K562 (cell line): ENCODE measurements around the gene STOML3. TPM values are rescaled to one million over a fixed set of nuclear protein-coding genes. Genes with fewer than 3 reads are reported as not detected.

Source experiments
- ATAC-seq: fragments of 200-7000 bp; cut with Tn5 transposase; 3 replicates; pipeline ENCODE4 v1.9.1; 2020; ENCODE audit warnings: moderate library complexity
- BruUV-seq: library from RNA; stranded (reverse); fragments of 400-500 nt; replicated peaks from 2 replicates; lab custom pipeline; 2021; lab: Mats Ljungman, UMichigan
- CTCF ChIA-PET: fragments of 300-600 bp; formaldehyde crosslinking; extraction: SDS; loops from one replicate; lab custom pipeline; 2021; ENCODE audit warnings: low intra/inter-chr PET ratio; lab: Yijun Ruan, JAX
- POLR2A ChIA-PET: fragments of 300-600, 350-650 bp; sonication (Branson Sonifier 250); formaldehyde crosslinking; extraction: SDS; loops from one replicate; lab custom pipeline; 2021; ENCODE audit warnings: antibody characterized with exemption, inconsistent platforms; lab: Yijun Ruan, JAX
- DNase-seq, 4 experiments: peaks; one replicate each; pipeline versions ENCODE4 v3.0.0 to v3.0.0-alpha.2; 2011 to 2018; ENCODE audit warnings: low spot score in 3 of 4, mixed read lengths in 3 of 4; ENCODE audit errors: extremely low read depth in 1 of 4
- FAIRE-seq: peaks from 2 replicates; lab custom pipeline; 2011; peaks lifted over from hg19 to GRCh38; lab: Jason Lieb, UNC
- H2AFZ ChIP-seq: 2 replicates; pipeline ENCODE4 v1.6.0; 2011; ENCODE audit warnings: low read depth, low read length, control low read depth, inconsistent platforms
- H3K27ac ChIP-seq: fragments of 200-600 bp; 3 replicates; pipeline ENCODE4 v1.8.0; 2011; ENCODE audit warnings: low read depth, mild to moderate bottlenecking, control low read depth, inconsistent platforms, low read length, moderate library complexity, mixed read lengths; ENCODE audit errors: extremely low read depth
- H3K27me3 ChIP-seq, 2 experiments: fragments of 300-600 bp in 1 of 2; 2 replicates in 1 of 2; 3 replicates in 1 of 2; pipeline versions ENCODE4 v1.6.0 to v1.8.0; 2011; ENCODE audit warnings: inconsistent platforms in 2 of 2, low read length in 2 of 2, mild to moderate bottlenecking in 1 of 2, mixed read lengths in 1 of 2, moderate library complexity in 1 of 2; ENCODE audit not compliant: control insufficient read depth in 2 of 2, insufficient read depth in 2 of 2
- H3K36me3 ChIP-seq: fragments of 300-600 bp; 3 replicates; pipeline ENCODE4 v1.8.0; 2011; ENCODE audit warnings: mild to moderate bottlenecking, low read length, inconsistent platforms; ENCODE audit not compliant: control insufficient read depth, insufficient read depth
- H3K4me1 ChIP-seq, 2 experiments: fragments of 200-600 bp in 1 of 2; replicated peaks in 1 of 2; 2 replicates in 1 of 2; 3 replicates in 1 of 2; pipeline versions ENCODE4 v1.5.1 to v1.8.0; 2011; ENCODE audit warnings: inconsistent platforms in 2 of 2, low read length in 2 of 2, mild to moderate bottlenecking in 1 of 2, mixed read lengths in 1 of 2, moderate library complexity in 1 of 2; ENCODE audit not compliant: control insufficient read depth in 2 of 2, insufficient read depth in 2 of 2
- H3K4me2 ChIP-seq: 2 replicates; pipeline ENCODE4 v1.6.1; 2011; ENCODE audit warnings: low read length, control low read depth, inconsistent platforms, mixed read lengths; ENCODE audit not compliant: insufficient read depth
- H3K4me3 ChIP-seq: fragments of 200-600 bp; sonication (generic), shearing (Covaris generic); 2 replicates; pipeline ENCODE4 v1.5.1; 2016; ENCODE audit warnings: control low read depth, inconsistent platforms
- H3K79me2 ChIP-seq: fragments of 200-600 bp; 3 replicates; pipeline ENCODE4 v1.8.0; 2011; ENCODE audit warnings: low read length, inconsistent platforms; ENCODE audit not compliant: control insufficient read depth, insufficient read depth
- H3K9ac ChIP-seq, 2 experiments: 2 replicates each; pipeline versions ENCODE4 v1.6.0 to v1.6.1; 2011; ENCODE audit warnings: low read depth in 2 of 2, low read length in 2 of 2, control low read depth in 1 of 2, inconsistent platforms in 1 of 2, mild to moderate bottlenecking in 1 of 2, mixed read lengths in 1 of 2; ENCODE audit not compliant: insufficient read depth in 1 of 2
- H3K9me1 ChIP-seq: one replicate; pipeline ENCODE4 v1.6.0; 2011; ENCODE audit warnings: inconsistent platforms, mild to moderate bottlenecking, low read length, moderate library complexity; ENCODE audit not compliant: control insufficient read depth, insufficient read depth
- H3K9me3 ChIP-seq: replicated peaks from 2 replicates; pipeline ENCODE4 v1.5.1; 2011; ENCODE audit warnings: low read depth, low read length, inconsistent platforms; ENCODE audit not compliant: control insufficient read depth, insufficient read depth
- H4K20me1 ChIP-seq: replicated peaks from 2 replicates; pipeline ENCODE4 v1.6.1; 2011; ENCODE audit warnings: low read length, inconsistent platforms, mixed read lengths; ENCODE audit not compliant: control insufficient read depth, insufficient read depth
- DDX20 ChIP-seq: fragments of 450-650 bp; IDR thresholded peaks from 2 replicates; pipeline ENCODE4 v1.6.1; 2016; ENCODE audit warnings: missing genetic modification characterization, low read depth, mild to moderate bottlenecking, missing compliant biosample characterization, moderate library complexity
- GABPB2 ChIP-seq: fragments of 250-450 bp; sonication (Bioruptor Pico); conservative IDR thresholded peaks from 2 replicates; pipeline ENCODE4 v1.5.1; 2021; ENCODE audit warnings: mild to moderate bottlenecking
- RBM39 ChIP-seq: fragments of 200-400 bp; formaldehyde crosslinking; optimal IDR thresholded peaks from 2 replicates; pipeline ENCODE3; 2018; ENCODE audit warnings: low read depth, low read length
- RNF2 ChIP-seq: sonication (generic); IDR thresholded peaks from 2 replicates; pipeline ENCODE4 v1.6.1; 2016
- SP1 ChIP-seq: sonication (generic); formaldehyde crosslinking; IDR thresholded peaks from 2 replicates; pipeline ENCODE4 v1.8.1; 2022; ENCODE audit warnings: mild to moderate bottlenecking, missing genetic modification reagents
- TAF9B ChIP-seq: fragments of 450-650 bp; IDR thresholded peaks from 2 replicates; pipeline ENCODE4 v1.6.1; 2018; ENCODE audit warnings: mild to moderate bottlenecking; ENCODE audit not compliant: partially characterized antibody
- TEAD1 ChIP-seq, 2 experiments: fragments of 450-650 bp in 1 of 2; sonication (generic) in 1 of 2; formaldehyde crosslinking; IDR thresholded peaks; 2 replicates each; pipeline versions ENCODE4 v1.4.0 to v1.8.0; 2020 to 2022; ENCODE audit warnings: mild to moderate bottlenecking in 2 of 2, missing genetic modification reagents in 1 of 2
- WHSC1 ChIP-seq: IDR thresholded peaks from one replicate; pipeline ENCODE4 v1.6.1; 2012; ENCODE audit warnings: low read length, control low read depth, inconsistent platforms
- ZBTB5 ChIP-seq: fragments of 450-650 bp; IDR thresholded peaks from 2 replicates; pipeline ENCODE4 v1.6.1; 2017; ENCODE audit warnings: antibody characterized with exemption
- ZNF274 ChIP-seq: IDR thresholded peaks from 2 replicates; pipeline ENCODE4 v1.6.1; 2011; ENCODE audit warnings: low read depth, mild to moderate bottlenecking, low read length, moderate library complexity, borderline replicate concordance
- ZZZ3 ChIP-seq: fragments of 450-650 bp; IDR thresholded peaks from 2 replicates; pipeline ENCODE4 v1.6.1; 2016; ENCODE audit warnings: antibody characterized with exemption, mild to moderate bottlenecking, moderate library complexity
- WGBS: fragments of 100-300 bp; shearing (Covaris generic); methylation state at CpG from one replicate; pipeline ENCODE4 v1.1.6; 2016; ENCODE audit warnings: low coverage, mixed read lengths; ENCODE audit not compliant: insufficient coverage; ENCODE audit errors: missing lambda C conversion rate; 5-methylcytosine and 5-hydroxymethylcytosine counted together
- in situ Hi-C: fragments of 300-500 bp; cut with MboI; formaldehyde crosslinking; loops from 4 replicates; pipeline ENCODE4 v1.15.0; 2018; ENCODE audit warnings: inconsistent platforms, mixed read lengths
- intact Hi-C: fragments of 100-400 bp; cut with micrococcal nuclease; formaldehyde crosslinking; loops from 2 replicates; pipeline ENCODE4 v1.14.2; 2022
- polyA plus RNA-seq, 8 experiments: library from polyadenylated mRNA; depleted of rRNA in 4 of 8; stranded (reverse) in 5 of 8; unstranded in 3 of 8; fragments of >200 nt; fragmentation: Nextera tagmentation in 2 of 8; fragmentation: Illumina TruSeq in 1 of 8; extraction: Ambion mirVana in 2 of 8; extraction: Trizol in 1 of 8; gene quantifications; 2 replicates each; pipeline versions ENCODE4 v1.2.1 to v1.2.3, GENCODE V29; 2011 to 2014; ENCODE audit warnings: inconsistent platforms in 1 of 8, missing spikeins in 1 of 8
- total RNA-seq, 7 experiments: library from RNA; depleted of rRNA in 6 of 7; stranded (reverse); fragments of >200 nt in 6 of 7; fragmentation: Illumina TruSeq in 2 of 7; extraction: Trizol in 2 of 7; gene quantifications; 2 replicates each; pipeline versions ENCODE4 v1.2.1 to v1.2.3, GENCODE V29; 2011 to 2021; ENCODE audit warnings: low replicate concordance in 1 of 7
- TF ChIP-seq, protein P1 (sequence below): fragments of 250-450 bp; sonication (Bioruptor Pico); IDR thresholded peaks from 2 replicates; pipeline ENCODE4 v1.5.0; 2022; ENCODE audit warnings: mild to moderate bottlenecking
- TF ChIP-seq, protein P2 (sequence below): fragments of 450-650 bp; formaldehyde crosslinking; conservative IDR thresholded peaks from 2 replicates; pipeline ENCODE4 v1.4.0; 2022; ENCODE audit warnings: mild to moderate bottlenecking, missing genetic modification characterization

STOML3 gene
- total and polyA plus RNA-seq, 9 of the 15 experiments (the other 6 are each of a cell fraction or from before 2014, with no cell fraction given), result 0.04 TPM; not detected in 8

DNA sequence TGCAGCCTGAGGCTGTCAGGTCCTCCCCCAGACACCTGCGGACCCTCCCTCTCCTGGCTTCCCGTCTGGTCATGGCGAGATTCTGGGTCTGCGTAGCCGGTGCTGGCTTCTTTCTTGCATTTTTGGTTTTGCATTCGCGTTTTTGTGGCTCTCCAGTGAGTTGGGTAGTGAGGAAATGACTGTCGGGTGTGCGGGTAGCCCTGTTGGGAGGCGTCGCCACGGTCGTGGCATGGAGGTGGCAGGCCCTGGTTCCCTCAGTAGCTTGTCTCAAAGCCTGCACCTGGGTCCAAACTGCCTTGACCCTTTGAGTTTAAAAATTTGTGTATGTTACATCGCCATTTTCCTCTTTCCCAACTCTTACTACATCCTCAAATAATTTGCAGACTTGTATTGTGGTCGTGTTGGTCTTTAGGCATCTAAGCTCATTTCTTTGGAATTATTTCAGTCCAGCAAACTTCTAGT, 48.0 kb upstream of the STOML3 start:
- Histone ChIP-seq H3K4me1 (peaks cover 7 to 11% of the 10 kb centered on the region in 2 experiments; a peak in 4 of 5 replicates), H2AFZ (peak overlapping the region; percentile 99), H3K79me2 (peaks cover 67% of the 10 kb centered on the region), H3K9ac (peak overlapping the region; percentile 82 to 96), H3K27me3 (no peaks in the 10 kb centered on the region), H3K36me3 (peaks cover 11% of the 10 kb centered on the region; the same call in 2 of the 3 replicates), H4K20me1 (peaks cover 9% of the 10 kb centered on the region; the same call in 1 of the 2 replicates), H3K4me3 (peak overlapping the region; percentile 87), H3K9me1 (no peaks in the 10 kb centered on the region), H3K4me2 (peak overlapping the region; percentile 87), H3K9me3 (no peaks in the 10 kb centered on the region), H3K27ac (peak overlapping the region; percentile 83)
- intact Hi-C loops (no loop called here), in situ Hi-C loops (no loop called here)
- DNase-seq (peak in 2 of 4 experiments; percentile 4 to 25), ATAC-seq (peak; percentile 25), FAIRE-seq (peak; percentile 6)
- CTCF ChIA-PET, result no interaction called here
- POLR2A ChIA-PET, result interaction anchor here (1.2 to 1.6 kb wide), 3 partner anchors 9 to 18 kb away, joined by 3 to 4 read pairs (median 3); no protein-coding TSS in a partner anchor
- WGBS, result 2% methylated on average over 12 of the region's 15 CpGs
- BruUV-seq, result TSS peak; percentile 46
- TF ChIP-seq TAF9B (no peak), RNF2 (0 out of 2 replicates have a peak, but pooled peaks have one; percentile 22), ZZZ3 (no peak), TEAD1 (CRISPR knock-in tag; IDR thresholded peaks at IDR 0.05) (0 out of 4 replicates have a peak, but pooled peaks of 1 of the 2 experiments have one; percentile 20), DDX20 (tag) (no peak), ZNF274 (no peak), SP1 (no peak), RBM39 (no peak), ZBTB5 (no peak), GABPB2 (CRISPR knock-in tag) (no peak), WHSC1 (no peak)
- TF ChIP-seq, protein P1, sequence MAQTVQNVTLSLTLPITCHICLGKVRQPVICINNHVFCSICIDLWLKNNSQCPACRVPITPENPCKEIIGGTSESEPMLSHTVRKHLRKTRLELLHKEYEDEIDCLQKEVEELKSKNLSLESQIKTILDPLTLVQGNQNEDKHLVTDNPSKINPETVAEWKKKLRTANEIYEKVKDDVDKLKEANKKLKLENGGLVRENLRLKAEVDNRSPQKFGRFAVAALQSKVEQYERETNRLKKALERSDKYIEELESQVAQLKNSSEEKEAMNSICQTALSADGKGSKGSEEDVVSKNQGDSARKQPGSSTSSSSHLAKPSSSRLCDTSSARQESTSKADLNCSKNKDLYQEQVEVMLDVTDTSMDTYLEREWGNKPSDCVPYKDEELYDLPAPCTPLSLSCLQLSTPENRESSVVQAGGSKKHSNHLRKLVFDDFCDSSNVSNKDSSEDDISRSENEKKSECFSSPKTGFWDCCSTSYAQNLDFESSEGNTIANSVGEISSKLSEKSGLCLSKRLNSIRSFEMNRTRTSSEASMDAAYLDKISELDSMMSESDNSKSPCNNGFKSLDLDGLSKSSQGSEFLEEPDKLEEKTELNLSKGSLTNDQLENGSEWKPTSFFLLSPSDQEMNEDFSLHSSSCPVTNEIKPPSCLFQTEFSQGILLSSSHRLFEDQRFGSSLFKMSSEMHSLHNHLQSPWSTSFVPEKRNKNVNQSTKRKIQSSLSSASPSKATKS (CRISPR knock-in tag), result no peak
- TF ChIP-seq, protein P2, sequence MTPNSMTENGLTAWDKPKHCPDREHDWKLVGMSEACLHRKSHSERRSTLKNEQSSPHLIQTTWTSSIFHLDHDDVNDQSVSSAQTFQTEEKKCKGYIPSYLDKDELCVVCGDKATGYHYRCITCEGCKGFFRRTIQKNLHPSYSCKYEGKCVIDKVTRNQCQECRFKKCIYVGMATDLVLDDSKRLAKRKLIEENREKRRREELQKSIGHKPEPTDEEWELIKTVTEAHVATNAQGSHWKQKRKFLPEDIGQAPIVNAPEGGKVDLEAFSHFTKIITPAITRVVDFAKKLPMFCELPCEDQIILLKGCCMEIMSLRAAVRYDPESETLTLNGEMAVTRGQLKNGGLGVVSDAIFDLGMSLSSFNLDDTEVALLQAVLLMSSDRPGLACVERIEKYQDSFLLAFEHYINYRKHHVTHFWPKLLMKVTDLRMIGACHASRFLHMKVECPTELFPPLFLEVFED (CRISPR knock-in tag), result no peak
